HUES64 (cell line): ENCODE measurements around the gene FGF14.
A peak's percentile ranks its signal among the peaks of the same experiment; 100 is the strongest.

Source experiments
- H3K27ac ChIP-seq: 2 replicates; pipeline ENCODE4 v1.7.0; 2013; ENCODE audit warnings: low read depth, low read length, inconsistent platforms
- H3K27me3 ChIP-seq: 2 replicates; pipeline ENCODE4 v1.6.1; 2013; ENCODE audit warnings: mild to moderate bottlenecking, low read length; ENCODE audit not compliant: insufficient read depth
- H3K36me3 ChIP-seq: 2 replicates; pipeline ENCODE4 v1.6.1; 2013; ENCODE audit warnings: mild to moderate bottlenecking, low read length; ENCODE audit not compliant: insufficient read depth
- H3K4me1 ChIP-seq: 2 replicates; pipeline ENCODE4 v1.6.1; 2013; ENCODE audit warnings: mild to moderate bottlenecking, low read length, moderate library complexity; ENCODE audit not compliant: insufficient read depth
- H3K4me3 ChIP-seq: 2 replicates; pipeline ENCODE4 v1.5.1; 2013; ENCODE audit warnings: mild to moderate bottlenecking, low read length, moderate library complexity
- H3K9ac ChIP-seq: 2 replicates; pipeline ENCODE4 v1.6.1; 2013; ENCODE audit warnings: mild to moderate bottlenecking, low read depth, low read length
- H3K9me3 ChIP-seq: 2 replicates; pipeline ENCODE4 v1.6.1; 2013; ENCODE audit warnings: low read depth, low read length; ENCODE audit not compliant: insufficient read depth
- WGBS: fragments of 150-250, 120-280 bp; methylation state at CpG from one replicate; pipeline ENCODE4 v1.1.7; 2013; ENCODE audit warnings: missing lambda C conversion rate; 5-methylcytosine and 5-hydroxymethylcytosine counted together

Gene FGF14

GRCh38 chr13:101892296-101892695 lies 509.6 kb downstream of the FGF14 start:
- no peak overlapping the region for H3K27ac ChIP-seq
- H3K4me1 ChIP-seq, result no peaks in the 10 kb centered on the region
- no peaks in the 10 kb centered on the region for H3K9me3 ChIP-seq
- WGBS, result no CpG with 5 or more reads among the region's 1 CpG
- H3K36me3 ChIP-seq, result no peaks in the 10 kb centered on the region
- H3K9ac ChIP-seq, result no peak overlapping the region
- no peak overlapping the region for H3K4me3 ChIP-seq
- H3K27me3 ChIP-seq, result no peaks in the 10 kb centered on the region

GRCh38 chr13:101881593-101881992 lies 520.3 kb downstream of the FGF14 start:
- Histone ChIP-seq H3K36me3 (no peaks in the 10 kb centered on the region), H3K9me3 (no peaks in the 10 kb centered on the region), H3K9ac (no peak overlapping the region), H3K27me3 (no peaks in the 10 kb centered on the region), H3K27ac (no peak overlapping the region), H3K4me3 (no peak overlapping the region), H3K4me1 (no peaks in the 10 kb centered on the region)
- WGBS, result 97% methylated on average over 3 of the region's 3 CpGs

GRCh38 chr13:101880581-101880980 lies 521.3 kb downstream of the FGF14 start:
- H3K9me3 ChIP-seq, result no peaks in the 10 kb centered on the region
- 100% methylated on average over 3 of the region's 4 CpGs for WGBS
- H3K36me3 ChIP-seq, result no peaks in the 10 kb centered on the region
- H3K4me1 ChIP-seq, result no peaks in the 10 kb centered on the region; the same call in 1 of the 2 replicates
- H3K27me3 ChIP-seq, result no peaks in the 10 kb centered on the region
- H3K4me3 ChIP-seq, result no peak overlapping the region
- H3K9ac ChIP-seq, result no peak overlapping the region
- H3K27ac ChIP-seq, result no peak overlapping the region

- H3K27ac ChIP-seq, result no peak overlapping the region
- H3K4me3 ChIP-seq, result no peak overlapping the region
- no peak overlapping the region for H3K9ac ChIP-seq
- 97% methylated on average over 5 of the region's 6 CpGs for whole genome bisulfite sequencing
- H3K9me3 ChIP-seq, result no peaks in the 10 kb centered on the region
- no peaks in the 10 kb centered on the region for H3K27me3 ChIP-seq
- H3K4me1 ChIP-seq, result no peaks in the 10 kb centered on the region; the same call in 1 of the 2 replicates
- no peaks in the 10 kb centered on the region for H3K36me3 ChIP-seq
Measured at GRCh38 chr13:101876951-101877350, 524.9 kb downstream of the FGF14 start.

- Histone ChIP-seq H3K9ac (no peak overlapping the region), H3K36me3 (no peaks in the 10 kb centered on the region), H3K9me3 (no peaks in the 10 kb centered on the region), H3K4me1 (no peaks in the 10 kb centered on the region; the same call in 1 of the 2 replicates), H3K27me3 (no peaks in the 10 kb centered on the region), H3K27ac (no peak overlapping the region), H3K4me3 (no peak overlapping the region)
- WGBS, result 90% methylated on average over 7 of the region's 7 CpGs
Measured at GRCh38 chr13:101875717-101876393, 526.0 kb downstream of the FGF14 start.

- Histone ChIP-seq H3K27ac (no peak overlapping the region), H3K9ac (no peak overlapping the region), H3K4me1 (no peaks in the 10 kb centered on the region; the same call in 1 of the 2 replicates), H3K36me3 (no peaks in the 10 kb centered on the region), H3K27me3 (no peaks in the 10 kb centered on the region), H3K9me3 (no peaks in the 10 kb centered on the region), H3K4me3 (no peak overlapping the region)
- 94% methylated on average over 2 of the region's 3 CpGs for WGBS
Measured at GRCh38 chr13:101875091-101875490, 526.8 kb downstream of the FGF14 start.

GRCh38 chr13:101869553-101869952 lies 532.3 kb downstream of the FGF14 start:
- Histone ChIP-seq H3K27me3 (no peaks in the 10 kb centered on the region), H3K27ac (no peak overlapping the region), H3K4me1 (peaks cover 23% of the 10 kb centered on the region), H3K4me3 (no peak overlapping the region), H3K9me3 (no peaks in the 10 kb centered on the region), H3K36me3 (no peaks in the 10 kb centered on the region), H3K9ac (no peak overlapping the region)

- WGBS, result 89% methylated on average over 12 of the region's 12 CpGs
- H3K27ac ChIP-seq, result no peak overlapping the region
- H3K9me3 ChIP-seq, result no peaks in the 10 kb centered on the region
- H3K4me1 ChIP-seq, result peaks cover 23% of the 10 kb centered on the region
- no peaks in the 10 kb centered on the region for H3K27me3 ChIP-seq
- no peak overlapping the region for H3K9ac ChIP-seq
- no peaks in the 10 kb centered on the region for H3K36me3 ChIP-seq
- no peak overlapping the region for H3K4me3 ChIP-seq
Measured at GRCh38 chr13:101868585-101869469, 533.0 kb downstream of the FGF14 start.

- Histone ChIP-seq H3K4me1 (peaks cover 23% of the 10 kb centered on the region), H3K9ac (no peak overlapping the region), H3K27me3 (no peaks in the 10 kb centered on the region), H3K36me3 (no peaks in the 10 kb centered on the region), H3K27ac (peak overlapping the region; percentile 11; the same call in 1 of the 2 replicates), H3K9me3 (no peaks in the 10 kb centered on the region), H3K4me3 (no peak overlapping the region)
- WGBS, result 87% methylated on average over 4 of the region's 4 CpGs
Measured at GRCh38 chr13:101866889-101867581, 534.8 kb downstream of the FGF14 start.

GRCh38 chr13:101858860-101859259 lies 543.0 kb downstream of the FGF14 start:
- Histone ChIP-seq H3K27ac (no peak overlapping the region), H3K9me3 (no peaks in the 10 kb centered on the region), H3K9ac (no peak overlapping the region), H3K36me3 (no peaks in the 10 kb centered on the region), H3K4me1 (no peaks in the 10 kb centered on the region), H3K4me3 (no peak overlapping the region), H3K27me3 (no peaks in the 10 kb centered on the region)
- 95% methylated on average over 4 of the region's 5 CpGs for WGBS

GRCh38 chr13:101846701-101847100 lies 555.1 kb downstream of the FGF14 start:
- Histone ChIP-seq H3K27me3 (no peaks in the 10 kb centered on the region), H3K27ac (no peak overlapping the region; the same call in 1 of the 2 replicates), H3K9me3 (no peaks in the 10 kb centered on the region), H3K4me1 (peaks cover 31% of the 10 kb centered on the region), H3K4me3 (no peak overlapping the region), H3K9ac (no peak overlapping the region), H3K36me3 (no peaks in the 10 kb centered on the region)
- 91% methylated on average over 4 of the region's 4 CpGs for WGBS
